Measurements from ENCODE around the gene C9orf43.
"Not testable (repeated sequence)": the region's sequence is repeated elsewhere in the genome, so short reads cannot be mapped to it uniquely, and the experiment has no call there.

Gene C9orf43

GRCh38 chr9:113410207-113410864, at the start of gene C9orf43, which contains the start of gene POLE3:
Gene C9orf43 (plus strand): TSS chr9:113410747. CDS start chr9:113413494, 2,747 bp downstream.
Gene POLE3 (minus strand): TSS chr9:113410675. CDS start chr9:113410293, 382 bp downstream.
- peak; percentile 79 for DNase-seq

GRCh38 chr9:113361304-113362018, 49.1 kb upstream of the C9orf43 start:
- DNase-seq = no peak

- no peak for DNase-seq
Measured at GRCh38 chr9:113363336-113363735, 47.2 kb upstream of the C9orf43 start.

GRCh38 chr9:113364951-113365350, 45.6 kb upstream of the C9orf43 start:
- DNase-seq = no peak

- not testable (repeated sequence) for DNase-seq
Measured at GRCh38 chr9:113365652-113366051, 44.9 kb upstream of the C9orf43 start.

GRCh38 chr9:113368348-113368981, 42.1 kb upstream of the C9orf43 start:
- DNase-seq = no peak

- no peak for DNase-seq
Measured at GRCh38 chr9:113368982-113369854, 41.3 kb upstream of the C9orf43 start.

- no peak for DNase-seq
Measured at GRCh38 chr9:113369855-113370140, 40.7 kb upstream of the C9orf43 start.

GRCh38 chr9:113370806-113371325, 39.7 kb upstream of the C9orf43 start:
- DNase-seq = no peak

GRCh38 chr9:113372059-113372458, 38.5 kb upstream of the C9orf43 start:
- no peak for DNase-seq

GRCh38 chr9:113373256-113373655, 37.3 kb upstream of the C9orf43 start:
- DNase-seq = no peak

GRCh38 chr9:113373676-113374392, 36.7 kb upstream of the C9orf43 start:
- no peak for DNase-seq

GRCh38 chr9:113375057-113376023, 35.2 kb upstream of the C9orf43 start:
- DNase-seq = no peak

GRCh38 chr9:113376634-113377567, 33.6 kb upstream of the C9orf43 start, which contains the start of gene HDHD3:
Gene HDHD3 (minus strand): TSS chr9:113376986. CDS start chr9:113374354, 2,632 bp downstream.
- peak; percentile 90 for DNase-seq

- not testable (repeated sequence) for DNase-seq
Measured at GRCh38 chr9:113379094-113379828, 31.3 kb upstream of the C9orf43 start.

- not testable (repeated sequence) for DNase-seq
Measured at GRCh38 chr9:113379829-113380210, 30.7 kb upstream of the C9orf43 start.

- DNase-seq = no peak
Measured at GRCh38 chr9:113380869-113381378, 29.6 kb upstream of the C9orf43 start.

GRCh38 chr9:113381441-113381840, 29.1 kb upstream of the C9orf43 start:
- DNase-seq = not testable (repeated sequence)

Data from 8988T (cell line).